Measurements from ENCODE around the gene TM2D1.

The TM2D1 gene

GRCh38 chr1:61641578-61642336 is 83.2 kb downstream of the TM2D1 start:
- no peak for DNase-seq

- no peak for DNase-seq
These were observed 84.1 kb downstream of the TM2D1 start for GRCh38 chr1:61640531-61641530.

GRCh38 chr1:61639608-61640336 is 85.2 kb downstream of the TM2D1 start:
- DNase-seq, result no peak

- DNase-seq, result no peak
These were observed 85.9 kb downstream of the TM2D1 start for GRCh38 chr1:61638911-61639605.

- no peak for DNase-seq
These were observed 86.6 kb downstream of the TM2D1 start for GRCh38 chr1:61638296-61638695.

DNA sequence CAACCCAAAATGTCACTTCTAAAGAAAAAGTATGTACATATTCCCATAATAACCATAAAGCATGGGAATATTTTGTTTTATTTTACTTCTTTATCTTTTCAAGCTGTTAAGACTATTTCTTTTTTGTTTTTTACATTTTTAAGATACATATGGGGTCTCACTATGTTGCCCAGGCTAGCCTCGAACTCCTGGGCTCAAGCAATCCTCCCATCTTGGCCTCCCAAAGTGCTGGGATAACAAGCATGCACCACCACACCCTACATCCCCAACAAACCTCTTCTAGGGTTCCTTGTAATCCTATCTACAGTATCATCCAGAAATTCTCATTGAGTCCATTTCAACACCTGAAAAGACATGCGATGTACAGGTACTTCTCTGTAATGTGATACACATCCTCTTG is 87.5 kb downstream of the TM2D1 start:
- no peak for DNase-seq

DNA sequence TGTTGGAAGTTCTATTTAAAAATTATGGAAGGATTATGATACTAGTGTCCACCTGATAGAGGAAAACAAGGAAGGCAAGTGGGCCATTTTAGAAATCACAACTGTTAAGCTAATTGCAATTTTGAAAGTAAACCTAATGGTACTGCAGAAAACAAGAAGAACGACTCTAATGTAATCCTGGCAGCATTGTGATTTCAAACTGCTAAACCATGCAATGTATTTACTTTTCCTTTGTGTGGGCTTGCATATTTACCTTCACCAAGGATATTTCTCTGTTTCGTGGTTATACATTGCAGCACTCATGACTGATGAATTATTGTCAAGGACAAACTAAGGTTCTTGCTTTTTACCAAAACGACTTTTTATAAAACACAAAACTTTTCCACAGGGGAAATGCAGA is 88.1 kb downstream of the TM2D1 start:
- no peak for DNase-seq

GRCh38 chr1:61636376-61636775 is 88.6 kb downstream of the TM2D1 start:
- no peak for DNase-seq

DNA sequence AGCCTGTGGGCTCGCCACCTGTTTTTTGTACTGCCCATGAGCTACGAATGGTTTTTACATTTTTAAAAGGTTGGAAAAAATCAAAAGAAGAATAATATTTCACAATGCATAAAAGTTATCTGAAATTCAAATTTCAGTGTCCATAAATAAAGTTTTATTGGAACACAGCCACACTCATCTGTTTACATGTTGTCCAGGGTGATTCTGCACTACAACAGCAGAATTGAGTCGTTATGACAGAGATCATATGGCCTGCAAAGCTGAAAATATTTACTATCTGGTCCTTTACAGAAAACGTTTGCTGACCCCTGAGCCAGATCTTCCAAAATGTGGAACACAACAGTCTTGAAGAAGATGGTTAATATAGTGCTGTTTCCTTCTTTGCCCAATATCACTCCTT is 89.4 kb downstream of the TM2D1 start:
- no peak for DNase-seq

GRCh38 chr1:61631436-61631835 is 93.5 kb downstream of the TM2D1 start:
- no peak for DNase-seq
